ENCODE results near the gene ACOX3. TPM values are rescaled to one million over a fixed set of nuclear protein-coding genes. Genes with fewer than 3 reads are reported as not detected.
A peak's percentile ranks its signal among the peaks of the same experiment; 100 is the strongest.

ACOX3 gene
- total RNA-seq, 1 donor from 2014 or later, result 74.5 TPM

- Histone ChIP-seq H3K4me3 (no peak overlapping the region), H3K27me3 (no peaks in the 10 kb centered on the region), H3K9me3 (no peaks in the 10 kb centered on the region), H3K36me3 (peaks cover 48 to 49% of the 10 kb centered on the region in 2 donors), H3K27ac (peak overlapping the region; percentile 67 to 79), H3K4me1 (peaks cover 6 to 24% of the 10 kb centered on the region in 2 donors)
- TF ChIP-seq, protein P1, sequence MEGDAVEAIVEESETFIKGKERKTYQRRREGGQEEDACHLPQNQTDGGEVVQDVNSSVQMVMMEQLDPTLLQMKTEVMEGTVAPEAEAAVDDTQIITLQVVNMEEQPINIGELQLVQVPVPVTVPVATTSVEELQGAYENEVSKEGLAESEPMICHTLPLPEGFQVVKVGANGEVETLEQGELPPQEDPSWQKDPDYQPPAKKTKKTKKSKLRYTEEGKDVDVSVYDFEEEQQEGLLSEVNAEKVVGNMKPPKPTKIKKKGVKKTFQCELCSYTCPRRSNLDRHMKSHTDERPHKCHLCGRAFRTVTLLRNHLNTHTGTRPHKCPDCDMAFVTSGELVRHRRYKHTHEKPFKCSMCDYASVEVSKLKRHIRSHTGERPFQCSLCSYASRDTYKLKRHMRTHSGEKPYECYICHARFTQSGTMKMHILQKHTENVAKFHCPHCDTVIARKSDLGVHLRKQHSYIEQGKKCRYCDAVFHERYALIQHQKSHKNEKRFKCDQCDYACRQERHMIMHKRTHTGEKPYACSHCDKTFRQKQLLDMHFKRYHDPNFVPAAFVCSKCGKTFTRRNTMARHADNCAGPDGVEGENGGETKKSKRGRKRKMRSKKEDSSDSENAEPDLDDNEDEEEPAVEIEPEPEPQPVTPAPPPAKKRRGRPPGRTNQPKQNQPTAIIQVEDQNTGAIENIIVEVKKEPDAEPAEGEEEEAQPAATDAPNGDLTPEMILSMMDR (IDR thresholded peaks at IDR 0.05), result no peak
- intact Hi-C loops (cut with DNase I), result loop anchor here (5.0 kb wide), 1 partner anchor 196 kb away; the partner anchor contains the start of gene SH3TC1
- peak in 1 of 2 donors; percentile 91 for DNase-seq (ENCODE audit: low spot score in 2 of 2)
Observed at GRCh38 chr4:8393593-8394038, 46.9 kb downstream of the ACOX3 start.

DNA sequence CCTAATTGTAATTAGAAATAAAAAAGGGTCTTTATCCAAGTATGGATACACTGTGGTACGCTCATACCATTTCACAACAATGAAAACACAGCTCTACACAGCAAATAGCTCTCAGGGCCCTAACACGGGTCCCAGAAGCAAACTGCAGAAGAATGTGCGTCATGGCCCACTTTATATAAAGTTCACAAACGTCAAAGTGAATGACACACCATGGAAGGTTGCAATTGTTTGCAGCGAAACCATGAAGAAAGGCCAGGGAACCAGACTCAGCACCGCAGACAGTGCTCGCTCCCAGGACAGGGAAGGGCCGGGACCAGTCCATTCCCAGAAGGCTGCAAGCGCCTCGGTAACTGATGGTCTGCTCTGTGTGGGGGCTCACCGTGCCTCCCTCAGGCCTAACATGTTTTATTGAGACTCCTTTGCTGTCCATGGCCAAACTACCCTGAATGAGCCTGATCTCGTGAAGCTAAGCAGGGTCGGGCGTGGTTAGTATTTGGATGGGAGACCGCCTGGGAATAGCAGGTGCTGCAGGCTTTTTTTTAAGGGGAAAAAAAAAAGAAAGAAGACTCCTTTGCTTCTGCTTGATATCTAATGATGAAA is 47.8 kb downstream of the ACOX3 start:
- DNase-seq (ENCODE audit: low spot score in 2 of 2), result no peak
- Histone ChIP-seq H3K36me3 (peaks cover 50 to 57% of the 10 kb centered on the region in 2 donors), H3K4me1 (peaks cover 6 to 24% of the 10 kb centered on the region in 2 donors), H3K27me3 (no peaks in the 10 kb centered on the region), H3K27ac (peak overlapping the region; percentile 38 to 57), H3K9me3 (no peaks in the 10 kb centered on the region), H3K4me3 (no peak overlapping the region)
- intact Hi-C loops (cut with DNase I), result loop anchor here (5.0 kb wide), 1 partner anchor 195 kb away; the partner anchor contains the start of gene SH3TC1
- TF ChIP-seq, protein P1 (IDR thresholded peaks at IDR 0.05), result no peak

- TF ChIP-seq, protein P1 (IDR thresholded peaks at IDR 0.05), result no peak
- no peak for DNase-seq (ENCODE audit: low spot score in 2 of 2)
- Histone ChIP-seq H3K9me3 (no peaks in the 10 kb centered on the region), H3K36me3 (peaks cover 50 to 60% of the 10 kb centered on the region in 2 donors), H3K4me3 (no peak overlapping the region), H3K27ac (peak overlapping the region; percentile 38 to 57), H3K27me3 (no peaks in the 10 kb centered on the region), H3K4me1 (peaks cover 6 to 24% of the 10 kb centered on the region in 2 donors)
- intact Hi-C loops (cut with DNase I), result loop anchor here (5.0 kb wide), 1 partner anchor 195 kb away; the partner anchor contains the start of gene SH3TC1
Observed at GRCh38 chr4:8391972-8392371, 48.6 kb downstream of the ACOX3 start.

GRCh38 chr4:8391071-8391470 is 49.5 kb downstream of the ACOX3 start:
- no peak for DNase-seq (ENCODE audit: low spot score in 2 of 2)
- Histone ChIP-seq H3K4me1 (peaks cover 6 to 24% of the 10 kb centered on the region in 2 donors), H3K36me3 (peaks cover 52 to 59% of the 10 kb centered on the region in 2 donors), H3K27ac (no peak overlapping the region), H3K4me3 (no peak overlapping the region), H3K9me3 (no peaks in the 10 kb centered on the region), H3K27me3 (no peaks in the 10 kb centered on the region)
- intact Hi-C loops (cut with DNase I), result loop anchor here (5.0 kb wide), 1 partner anchor 194 kb away; the partner anchor contains the start of gene SH3TC1
- TF ChIP-seq, protein P1 (IDR thresholded peaks at IDR 0.05), result no peak

DNA sequence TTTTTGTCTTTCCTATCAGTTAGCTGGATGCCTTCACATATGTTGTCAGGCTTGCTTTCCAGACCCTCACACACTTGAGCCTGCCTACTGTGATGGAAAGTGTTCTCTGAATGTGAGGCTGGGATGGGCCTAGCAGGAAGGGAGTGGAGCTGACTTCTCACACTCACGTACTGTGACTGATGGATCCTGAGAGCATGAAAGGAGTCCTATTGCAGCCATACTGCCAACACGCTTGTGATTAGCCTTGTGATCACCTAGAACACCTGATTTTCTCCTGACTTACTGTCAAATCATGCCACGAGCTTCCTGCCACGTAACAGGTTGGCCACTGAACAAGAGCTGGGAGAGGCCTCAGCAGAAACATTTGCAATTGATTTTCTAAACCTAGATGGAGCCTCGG is 49.9 kb downstream of the ACOX3 start:
- no peak overlapping the region for H3K27ac ChIP-seq
- no peaks in the 10 kb centered on the region for H3K9me3 ChIP-seq
- peaks cover 53 to 63% of the 10 kb centered on the region in 2 donors for H3K36me3 ChIP-seq
- no peak overlapping the region for H3K4me3 ChIP-seq
- DNase-seq (ENCODE audit: low spot score in 2 of 2), result no peak
- H3K27me3 ChIP-seq, result no peaks in the 10 kb centered on the region
- intact Hi-C loops (cut with DNase I), result loop anchor here (5.0 kb wide), 1 partner anchor 193 kb away; the partner anchor contains the start of gene SH3TC1
- TF ChIP-seq, protein P1 (IDR thresholded peaks at IDR 0.05), result no peak
- H3K4me1 ChIP-seq, result peaks cover 6 to 24% of the 10 kb centered on the region in 2 donors

Data from ascending aorta (tissue), 2 donors.